ENCODE measurements around the gene APRT.

GRCh38 chr16:88824256-88825077, 12.7 kb upstream of the APRT start:
- no peak for TF ChIP-seq CTCF (IDR thresholded peaks at IDR 0.05)
- no peak for TF ChIP-seq EZH2 (IDR thresholded peaks at IDR 0.05)

Data from neural progenitor cell (in vitro differentiated cells).